Ectodermal cell (in vitro differentiated cells): ENCODE measurements around the gene NGLY1.

ENCODE experiments used
- H3K27ac ChIP-seq: 2 replicates; pipeline ENCODE4 v1.7.0; 2013; ENCODE audit warnings: mild to moderate bottlenecking, low read depth, low read length; ENCODE audit not compliant: insufficient read depth, poor library complexity, severe bottlenecking
- H3K27me3 ChIP-seq: 2 replicates; pipeline ENCODE4 v1.7.0; 2013; ENCODE audit warnings: mild to moderate bottlenecking, low read length; ENCODE audit not compliant: insufficient read depth, control insufficient read depth, poor library complexity, severe bottlenecking
- H3K36me3 ChIP-seq: one replicate; pipeline ENCODE4 v1.7.0; 2013; ENCODE audit warnings: low read length; ENCODE audit not compliant: control insufficient read depth, insufficient read depth
- H3K4me1 ChIP-seq: one replicate; pipeline ENCODE4 v1.7.0; 2013; ENCODE audit warnings: low read length; ENCODE audit not compliant: control insufficient read depth, insufficient read depth
- H3K4me3 ChIP-seq: 2 replicates; pipeline ENCODE4 v1.7.0; 2013; ENCODE audit warnings: low read depth, low read length, control low read depth; ENCODE audit not compliant: insufficient read depth
- H3K9me3 ChIP-seq: 2 replicates; pipeline ENCODE4 v1.7.0; 2013; ENCODE audit warnings: mild to moderate bottlenecking, low read length, moderate library complexity; ENCODE audit not compliant: control insufficient read depth
- WGBS, 2 experiments: methylation state at CpG; one replicate each; pipeline ENCODE4 v1.1.7; 2013; ENCODE audit warnings: missing lambda C conversion rate in 2 of 2; 5-methylcytosine and 5-hydroxymethylcytosine counted together

The NGLY1 gene

DNA sequence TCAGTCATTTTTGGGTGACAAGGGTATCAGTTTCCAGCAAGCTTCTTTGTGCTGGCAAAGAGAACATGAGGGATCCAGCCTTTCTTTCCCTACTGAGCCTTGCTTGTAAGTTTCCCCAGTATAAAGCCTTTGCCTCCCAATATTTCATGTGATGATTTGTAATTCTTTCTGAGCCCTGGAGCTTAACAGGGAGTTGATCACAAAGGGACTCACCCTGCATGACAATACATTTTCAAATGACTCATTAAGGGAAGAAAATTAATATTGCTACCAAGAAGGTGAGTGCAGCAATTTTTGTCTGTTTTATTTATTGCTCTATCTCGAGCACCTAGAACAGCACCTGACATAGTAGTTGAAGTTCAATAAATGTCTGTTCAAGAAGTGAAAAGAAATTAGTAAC lies 34.4 kb upstream of the NGLY1 start:
- WGBS, 2 experiments: 100% methylated on average over 1 of the region's 1 CpG

GRCh38 chr3:25817107-25817506 lies 33.9 kb upstream of the NGLY1 start:
- 100% methylated on average over 1 of the region's 1 CpG; no CpG with 5 or more reads in 1 of the 2 experiments for WGBS, 2 experiments
- no peak overlapping the region for H3K27ac ChIP-seq
- H3K4me3 ChIP-seq: no peak overlapping the region
- no peaks in the 10 kb centered on the region for H3K36me3 ChIP-seq
- no peaks in the 10 kb centered on the region for H3K27me3 ChIP-seq
- H3K9me3 ChIP-seq: no peaks in the 10 kb centered on the region
- H3K4me1 ChIP-seq: no peaks in the 10 kb centered on the region

More for the DNA sequence above, 34.4 kb upstream of the NGLY1 start:
- H3K9me3 ChIP-seq: no peaks in the 10 kb centered on the region
- no peaks in the 10 kb centered on the region for H3K36me3 ChIP-seq
- no peak overlapping the region for H3K27ac ChIP-seq
- H3K4me1 ChIP-seq: no peaks in the 10 kb centered on the region
- H3K27me3 ChIP-seq: no peaks in the 10 kb centered on the region
- no peak overlapping the region for H3K4me3 ChIP-seq

- 88 to 91% methylated on average over 4 of the region's 4 CpGs for WGBS, 2 experiments
- H3K9me3 ChIP-seq: no peaks in the 10 kb centered on the region
- H3K4me1 ChIP-seq: no peaks in the 10 kb centered on the region
- no peaks in the 10 kb centered on the region for H3K27me3 ChIP-seq
- H3K4me3 ChIP-seq: no peak overlapping the region
- H3K36me3 ChIP-seq: no peaks in the 10 kb centered on the region
- H3K27ac ChIP-seq: no peak overlapping the region
These were observed 29.4 kb upstream of the NGLY1 start for GRCh38 chr3:25812644-25813043.

GRCh38 chr3:25804676-25805075 lies 21.4 kb upstream of the NGLY1 start:
- WGBS, 2 experiments: 94 to 100% methylated on average over 1 of the region's 1 CpG
- H3K36me3 ChIP-seq: no peaks in the 10 kb centered on the region
- H3K4me1 ChIP-seq: no peaks in the 10 kb centered on the region
- H3K9me3 ChIP-seq: no peaks in the 10 kb centered on the region
- H3K4me3 ChIP-seq: no peak overlapping the region
- no peak overlapping the region for H3K27ac ChIP-seq
- H3K27me3 ChIP-seq: no peaks in the 10 kb centered on the region

- H3K36me3 ChIP-seq: no peaks in the 10 kb centered on the region
- H3K4me1 ChIP-seq: no peaks in the 10 kb centered on the region
- 95 to 96% methylated on average over 2 of the region's 2 CpGs for WGBS, 2 experiments
- no peaks in the 10 kb centered on the region for H3K27me3 ChIP-seq
- H3K4me3 ChIP-seq: no peak overlapping the region
- no peaks in the 10 kb centered on the region for H3K9me3 ChIP-seq
- no peak overlapping the region for H3K27ac ChIP-seq
These were observed 20.6 kb upstream of the NGLY1 start for GRCh38 chr3:25803833-25804232.

- no peaks in the 10 kb centered on the region for H3K27me3 ChIP-seq
- no peak overlapping the region for H3K27ac ChIP-seq
- H3K4me3 ChIP-seq: no peak overlapping the region
- H3K4me1 ChIP-seq: no peaks in the 10 kb centered on the region
- H3K36me3 ChIP-seq: no peaks in the 10 kb centered on the region
- H3K9me3 ChIP-seq: no peaks in the 10 kb centered on the region
- WGBS, 2 experiments: 92 to 100% methylated on average over 3 of the region's 3 CpGs
These were observed 18.5 kb upstream of the NGLY1 start for GRCh38 chr3:25801786-25802185.

- Histone ChIP-seq H3K27ac (peak within 1 kb of the TSS; percentile 59), H3K36me3 (no peaks in the 10 kb centered on the region), H3K9me3 (no peaks in the 10 kb centered on the region), H3K27me3 (no peaks in the 10 kb centered on the region), H3K4me1 (peaks cover 3% of the 10 kb centered on the region), H3K4me3 (peak within 1 kb of the TSS; percentile 59)
- WGBS, 2 experiments: 19% methylated on average over 56 of the region's 56 CpGs
These were observed 6.6 kb upstream of the NGLY1 start, which contains the start of gene OXSM for GRCh38 chr3:25789596-25790556. TSS of gene OXSM (plus strand) at chr3:25790090. CDS start at chr3:25791021, 931 bp downstream.

GRCh38 chr3:25789209-25789595 lies 6.0 kb upstream of the NGLY1 start:
- peaks cover under 1% of the 10 kb centered on the region for H3K27me3 ChIP-seq
- no peaks in the 10 kb centered on the region for H3K9me3 ChIP-seq
- no peaks in the 10 kb centered on the region for H3K36me3 ChIP-seq
- H3K27ac ChIP-seq: no peak overlapping the region
- H3K4me1 ChIP-seq: peaks cover 3% of the 10 kb centered on the region
- WGBS, 2 experiments: 63 to 88% methylated on average over 1 to 2 of the region's 2 CpGs
- peak overlapping the region; percentile 59 for H3K4me3 ChIP-seq

- H3K27me3 ChIP-seq: peaks cover 4% of the 10 kb centered on the region
- peaks cover 3% of the 10 kb centered on the region for H3K4me1 ChIP-seq
- H3K36me3 ChIP-seq: no peaks in the 10 kb centered on the region
- H3K27ac ChIP-seq: no peak overlapping the region
- no peaks in the 10 kb centered on the region for H3K9me3 ChIP-seq
- WGBS, 2 experiments: 87 to 91% methylated on average over 3 of the region's 3 CpGs
- H3K4me3 ChIP-seq: no peak overlapping the region
These were observed 4.4 kb upstream of the NGLY1 start for GRCh38 chr3:25787689-25788088.

GRCh38 chr3:25785826-25786225 lies 2.6 kb upstream of the NGLY1 start:
- Histone ChIP-seq H3K27me3 (peaks cover 4% of the 10 kb centered on the region), H3K4me1 (peaks cover 3% of the 10 kb centered on the region), H3K36me3 (no peaks in the 10 kb centered on the region), H3K9me3 (no peaks in the 10 kb centered on the region), H3K4me3 (no peak overlapping the region), H3K27ac (no peak overlapping the region)
- WGBS, 2 experiments: 86 to 100% methylated on average over 2 to 3 of the region's 3 CpGs
